Measurements from ENCODE around the gene SETD6. TPM values are rescaled to one million over a fixed set of nuclear protein-coding genes. Genes with fewer than 3 reads are reported as not detected.

Gene SETD6
- total RNA-seq, 1 donor from 2014 or later, result 15.0 TPM

- no peak for DNase-seq (ENCODE audit: low read depth)
Observed at GRCh38 chr16:58493756-58494431, 21.4 kb upstream of the SETD6 start.

GRCh38 chr16:58494981-58495520, 20.3 kb upstream of the SETD6 start:
- peak; percentile 93 for DNase-seq (ENCODE audit: low read depth)

- DNase-seq (ENCODE audit: low read depth), result no peak
Observed at GRCh38 chr16:58495521-58496331, 19.6 kb upstream of the SETD6 start.

- DNase-seq (ENCODE audit: low read depth), result no peak
Observed at GRCh38 chr16:58497468-58497867, 17.8 kb upstream of the SETD6 start.

GRCh38 chr16:58497935-58498334, 17.4 kb upstream of the SETD6 start:
- DNase-seq (ENCODE audit: low read depth), result no peak

GRCh38 chr16:58498341-58499091, 16.8 kb upstream of the SETD6 start:
- DNase-seq (ENCODE audit: low read depth), result no peak

- no peak for DNase-seq (ENCODE audit: low read depth)
Observed at GRCh38 chr16:58499092-58499511, 16.2 kb upstream of the SETD6 start.

- peak; percentile 63 for DNase-seq (ENCODE audit: low read depth)
Observed at GRCh38 chr16:58499615-58500351, 15.5 kb upstream of the SETD6 start, which contains the start of gene NDRG4. NDRG4 (plus strand) TSS chr16:58500143; CDS start chr16:58500249, 106 bp downstream.

GRCh38 chr16:58500430-58501241, 14.7 kb upstream of the SETD6 start:
- DNase-seq (ENCODE audit: low read depth), result no peak

- DNase-seq (ENCODE audit: low read depth), result no peak
Observed at GRCh38 chr16:58501242-58502131, 13.8 kb upstream of the SETD6 start.

GRCh38 chr16:58502217-58502921, 12.9 kb upstream of the SETD6 start:
- DNase-seq (ENCODE audit: low read depth), result no peak

- DNase-seq (ENCODE audit: low read depth), result no peak
Observed at GRCh38 chr16:58503166-58503862, 12.0 kb upstream of the SETD6 start.

- DNase-seq (ENCODE audit: low read depth), result no peak
Observed at GRCh38 chr16:58503863-58504688, 11.2 kb upstream of the SETD6 start.

GRCh38 chr16:58506241-58507194, 8.8 kb upstream of the SETD6 start:
- DNase-seq (ENCODE audit: low read depth), result no peak

- DNase-seq (ENCODE audit: low read depth), result no peak
Observed at GRCh38 chr16:58507195-58507962, 7.9 kb upstream of the SETD6 start.

Measured in myocyte (in vitro differentiated cells).